A549 (cell line): ENCODE results near the gene PCBP3. TPM values are rescaled to one million over a fixed set of nuclear protein-coding genes. Genes with fewer than 3 reads are reported as not detected.

Experiments used
- ATAC-seq, 2 experiments: fragments of 200-7000 bp in 1 of 2; fragments of >200 bp in 1 of 2; cut with Nextera tagmentation in 1 of 2; cut with Tn5 transposase in 1 of 2; 3 replicates each; pipeline versions ENCODE4 v1.8.0 to v1.9.1; 2018 to 2020; ENCODE audit warnings: mild to moderate bottlenecking in 1 of 2, moderate library complexity in 1 of 2
- CTCF ChIA-PET: fragments of 300-600 bp; sonication (Branson Sonifier 250); formaldehyde crosslinking; extraction: SDS; loops from one replicate; lab custom pipeline; 2021; ENCODE audit warnings: antibody characterized with exemption, inconsistent platforms; lab: Yijun Ruan, JAX
- POLR2A ChIA-PET: fragments of 350-600 bp; formaldehyde crosslinking; extraction: SDS; loops from one replicate; lab custom pipeline; 2021; ENCODE audit warnings: antibody characterized with exemption, inconsistent platforms; lab: Yijun Ruan, JAX
- DNase-seq, 2 experiments: peaks; one replicate each; pipeline versions ENCODE4 v3.0.0 to v3.0.0-alpha.2; 2011 to 2016; ENCODE audit warnings: low read depth in 1 of 2, low spot score in 1 of 2
- FAIRE-seq: peaks from 2 replicates; lab custom pipeline; 2011; peaks lifted over from hg19 to GRCh38; lab: Jason Lieb, UNC
- H3K27ac ChIP-seq, 2 experiments: fragments of >200 bp; sonication (Bioruptor Twin); formaldehyde crosslinking; 3 replicates each; pipeline ENCODE4 v1.5.1; 2016 to 2017
- H3K4me1 ChIP-seq: fragments of >200 bp; sonication (Bioruptor Twin); formaldehyde crosslinking; 3 replicates; pipeline ENCODE4 v1.6.1; 2016
- H3K4me2 ChIP-seq: fragments of >200 bp; sonication (Bioruptor Twin); formaldehyde crosslinking; 3 replicates; pipeline ENCODE4 v1.6.1; 2016
- H3K4me3 ChIP-seq: fragments of >200 bp; sonication (Bioruptor Twin); formaldehyde crosslinking; 3 replicates; pipeline ENCODE4 v1.5.1; 2016
- H3K9me3 ChIP-seq: fragments of >200 bp; sonication (Bioruptor Twin); formaldehyde crosslinking; 3 replicates; pipeline ENCODE4 v1.6.1; 2016
- CBX8 ChIP-seq: fragments of 200-600 bp; sonication (generic); IDR thresholded peaks from 2 replicates; pipeline ENCODE4 v1.6.1; 2016
- CEBPB ChIP-seq, 2 experiments: fragments of >200 bp in 1 of 2; sonication (Bioruptor Twin) in 1 of 2; formaldehyde crosslinking in 1 of 2; IDR thresholded peaks; 2 replicates each; pipeline ENCODE4 v1.6.1; 2012 to 2016
- EHF ChIP-seq: fragments of 250-450 bp; sonication (Bioruptor Pico); IDR thresholded peaks from 2 replicates; pipeline ENCODE4 v1.5.0; 2020; ENCODE audit warnings: mild to moderate bottlenecking
- EHMT2 ChIP-seq: fragments of 200-600 bp; sonication (generic); IDR thresholded peaks from 2 replicates; pipeline ENCODE4 v1.6.1; 2016; ENCODE audit warnings: antibody characterized with exemption, low read depth, mild to moderate bottlenecking, moderate library complexity
- ESRRA ChIP-seq: fragments of 150-350 bp; IDR thresholded peaks from 2 replicates; pipeline ENCODE4 v1.6.1; 2014; ENCODE audit warnings: mild to moderate bottlenecking, low read length, borderline replicate concordance
- FOSL2 ChIP-seq, 2 experiments: fragments of 450-650 bp in 1 of 2; fragments of >200 bp in 1 of 2; sonication (Bioruptor Twin) in 1 of 2; formaldehyde crosslinking; IDR thresholded peaks; 2 replicates each; pipeline versions ENCODE4 v1.5.0 to v1.6.1; 2016 to 2020; ENCODE audit warnings: mild to moderate bottlenecking in 1 of 2, moderate library complexity in 1 of 2
- GATA3 ChIP-seq: IDR thresholded peaks from 2 replicates; pipeline ENCODE4 v1.6.1; 2012; ENCODE audit warnings: borderline replicate concordance
- HDAC2 ChIP-seq: fragments of 200-600 bp; sonication (generic); IDR thresholded peaks from 2 replicates; pipeline ENCODE4 v1.6.1; 2016
- HEYL ChIP-seq: fragments of 250-450 bp; sonication (Bioruptor Pico); IDR thresholded peaks from 2 replicates; pipeline ENCODE4 v1.8.0; 2021; ENCODE audit warnings: mild to moderate bottlenecking, moderate library complexity
- HOXA7 ChIP-seq: fragments of 250-450 bp; sonication (Bioruptor Pico); IDR thresholded peaks from 2 replicates; pipeline ENCODE4 v1.5.0; 2020; ENCODE audit warnings: mild to moderate bottlenecking, moderate library complexity
- JUNB ChIP-seq: fragments of >200 bp; sonication (Bioruptor Twin); formaldehyde crosslinking; IDR thresholded peaks from 2 replicates; pipeline ENCODE4 v1.6.1; 2016
- KDM5A ChIP-seq: fragments of 200-600 bp; sonication (generic); IDR thresholded peaks from 2 replicates; pipeline ENCODE4 v1.6.1; 2016; ENCODE audit warnings: antibody characterized with exemption, mild to moderate bottlenecking
- MYC ChIP-seq: IDR thresholded peaks from 2 replicates; pipeline ENCODE4 v1.6.1; 2012; ENCODE audit warnings: mild to moderate bottlenecking, inconsistent platforms, low read length, improper control_type of control experiment, borderline replicate concordance
- NR3C1 ChIP-seq: fragments of >200 bp; sonication (Bioruptor Twin); formaldehyde crosslinking; IDR thresholded peaks from 3 replicates; pipeline ENCODE4 v1.6.1; 2017
- POLR2A ChIP-seq: IDR thresholded peaks from 2 replicates; pipeline ENCODE4 v1.6.1; 2012; ENCODE audit warnings: mild to moderate bottlenecking, low read length
- RARB ChIP-seq: fragments of 250-450 bp; sonication (Bioruptor Pico); IDR thresholded peaks from 2 replicates; pipeline ENCODE4 v1.8.0; 2021; ENCODE audit warnings: mild to moderate bottlenecking, moderate library complexity
- RNF2 ChIP-seq: fragments of 200-600 bp; sonication (generic); IDR thresholded peaks from 2 replicates; pipeline ENCODE4 v1.6.1; 2016; ENCODE audit warnings: low read depth, mild to moderate bottlenecking, antibody characterized with exemption, moderate library complexity, borderline replicate concordance
- TFCP2L1 ChIP-seq: fragments of 250-450 bp; sonication (Bioruptor Pico); IDR thresholded peaks from 2 replicates; pipeline ENCODE4 v1.5.0; 2021; ENCODE audit warnings: mild to moderate bottlenecking
- WGBS: methylation state at CpG from one replicate; pipeline ENCODE4 v1.1.6; 2017; ENCODE audit errors: missing lambda C conversion rate; 5-methylcytosine and 5-hydroxymethylcytosine counted together
- polyA plus RNA-seq, 4 experiments: library from polyadenylated mRNA; depleted of rRNA in 3 of 4; stranded (reverse); fragments of >200 nt; fragmentation: RNase III in 1 of 4; extraction: RNeasy Plus Mini Kit Qiagen cat#74134 plus additional on column Dnase treatment in 1 of 4; gene quantifications; 2 replicates in 3 of 4; 3 replicates in 1 of 4; pipeline ENCODE4 v1.2.3, GENCODE V29; 2011 to 2017
- TF ChIP-seq, protein P1 (sequence below): IDR thresholded peaks from 2 replicates; pipeline ENCODE4 v1.6.1; 2012
- TF ChIP-seq, protein P2 (sequence below): fragments of >200 bp; sonication (Bioruptor Twin); formaldehyde crosslinking; IDR thresholded peaks from 3 replicates; pipeline ENCODE4 v1.6.1; 2016
- TF ChIP-seq, protein P3 (sequence below): fragments of 150-350 bp; IDR thresholded peaks from 2 replicates; pipeline ENCODE4 v1.6.1; 2014; ENCODE audit warnings: low read depth, mild to moderate bottlenecking, low read length
- TF ChIP-seq, protein P4 (sequence below): fragments of 450-650 bp; IDR thresholded peaks from 2 replicates; pipeline ENCODE4 v1.6.1; 2014; ENCODE audit warnings: antibody characterized with exemption

PCBP3 gene
- polyA plus RNA-seq, 2 of the 4 experiments (the other 2 are of a cell fraction), result 0.30 to 0.34 TPM

DNA sequence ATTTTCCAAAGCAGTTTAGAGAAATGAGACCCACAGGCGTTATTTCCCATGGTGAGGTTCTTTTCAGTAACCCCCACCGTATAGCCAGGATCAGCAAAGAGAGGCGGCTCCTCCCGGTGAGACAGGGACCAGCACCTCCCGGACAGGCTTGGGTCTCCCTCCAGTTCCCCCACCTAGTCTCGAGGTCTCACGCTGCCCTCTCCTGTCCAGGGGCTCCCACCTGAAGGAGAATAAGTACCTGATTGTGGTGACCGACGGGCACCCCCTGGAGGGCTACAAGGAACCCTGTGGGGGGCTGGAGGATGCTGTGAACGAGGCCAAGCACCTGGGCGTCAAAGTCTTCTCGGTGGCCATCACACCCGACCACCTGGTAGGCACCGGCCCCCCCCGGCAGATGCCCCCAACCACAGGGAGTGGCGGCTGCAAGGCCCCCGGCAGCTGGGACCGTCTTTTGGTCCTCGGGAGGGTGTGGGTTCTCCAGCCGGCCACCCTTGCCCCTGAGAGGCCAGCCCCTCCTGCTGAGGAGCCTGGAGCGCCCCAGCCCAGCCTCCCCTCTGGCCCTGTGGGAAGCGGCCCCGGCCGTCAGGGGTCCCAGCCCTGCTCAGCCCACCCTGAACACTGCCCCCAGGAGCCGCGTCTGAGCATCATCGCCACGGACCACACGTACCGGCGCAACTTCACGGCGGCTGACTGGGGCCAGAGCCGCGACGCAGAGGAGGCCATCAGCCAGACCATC is 343.0 kb downstream of the PCBP3 start (continued):
- TF ChIP-seq HEYL (CRISPR knock-in tag), result no peak

DNA sequence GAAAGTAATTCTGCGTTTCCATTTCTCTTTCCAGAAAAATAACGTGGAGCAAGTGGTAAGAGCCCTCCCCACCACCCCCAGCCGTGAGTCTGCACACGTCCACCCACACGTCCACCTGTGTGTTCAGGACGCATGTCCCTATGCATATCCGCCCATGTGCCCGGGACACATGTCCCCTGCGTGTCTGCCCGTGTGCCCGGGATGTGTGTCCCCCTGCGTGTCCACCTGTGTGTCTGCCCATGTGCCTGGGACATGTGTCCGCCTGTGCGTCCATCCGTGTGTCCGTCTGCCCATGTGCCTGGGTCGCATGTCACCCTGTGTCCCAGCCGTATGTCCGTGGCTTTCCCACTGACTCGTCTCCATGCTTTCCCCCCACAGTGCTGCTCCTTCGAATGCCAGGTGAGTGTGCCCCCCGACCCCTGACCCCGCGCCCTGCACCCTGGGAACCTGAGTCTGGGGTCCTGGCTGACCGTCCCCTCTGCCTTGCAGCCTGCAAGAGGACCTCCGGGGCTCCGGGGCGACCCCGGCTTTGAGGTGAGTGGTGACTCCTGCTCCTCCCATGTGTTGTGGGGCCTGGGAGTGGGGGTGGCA is 343.7 kb downstream of the PCBP3 start:
- TF ChIP-seq JUNB, result no peak
- no peak for TF ChIP-seq CEBPB (IDR thresholded peaks at IDR 0.05)
- TF ChIP-seq RARB, result no peak
- TF ChIP-seq HOXA7 (CRISPR knock-in tag), result no peak
- TF ChIP-seq MYC, result no peak
- TF ChIP-seq CBX8, result no peak
- TF ChIP-seq NR3C1, result no peak
- no peak for TF ChIP-seq TFCP2L1
- no peak for TF ChIP-seq GATA3
- TF ChIP-seq, protein P1, sequence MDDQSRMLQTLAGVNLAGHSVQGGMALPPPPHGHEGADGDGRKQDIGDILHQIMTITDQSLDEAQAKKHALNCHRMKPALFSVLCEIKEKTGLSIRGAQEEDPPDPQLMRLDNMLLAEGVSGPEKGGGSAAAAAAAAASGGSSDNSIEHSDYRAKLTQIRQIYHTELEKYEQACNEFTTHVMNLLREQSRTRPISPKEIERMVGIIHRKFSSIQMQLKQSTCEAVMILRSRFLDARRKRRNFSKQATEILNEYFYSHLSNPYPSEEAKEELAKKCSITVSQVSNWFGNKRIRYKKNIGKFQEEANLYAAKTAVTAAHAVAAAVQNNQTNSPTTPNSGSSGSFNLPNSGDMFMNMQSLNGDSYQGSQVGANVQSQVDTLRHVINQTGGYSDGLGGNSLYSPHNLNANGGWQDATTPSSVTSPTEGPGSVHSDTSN, result no peak
- TF ChIP-seq, protein P2, sequence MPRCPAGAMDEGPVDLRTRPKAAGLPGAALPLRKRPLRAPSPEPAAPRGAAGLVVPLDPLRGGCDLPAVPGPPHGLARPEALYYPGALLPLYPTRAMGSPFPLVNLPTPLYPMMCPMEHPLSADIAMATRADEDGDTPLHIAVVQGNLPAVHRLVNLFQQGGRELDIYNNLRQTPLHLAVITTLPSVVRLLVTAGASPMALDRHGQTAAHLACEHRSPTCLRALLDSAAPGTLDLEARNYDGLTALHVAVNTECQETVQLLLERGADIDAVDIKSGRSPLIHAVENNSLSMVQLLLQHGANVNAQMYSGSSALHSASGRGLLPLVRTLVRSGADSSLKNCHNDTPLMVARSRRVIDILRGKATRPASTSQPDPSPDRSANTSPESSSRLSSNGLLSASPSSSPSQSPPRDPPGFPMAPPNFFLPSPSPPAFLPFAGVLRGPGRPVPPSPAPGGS, result no peak
- TF ChIP-seq HDAC2, result no peak
- TF ChIP-seq, protein P3, sequence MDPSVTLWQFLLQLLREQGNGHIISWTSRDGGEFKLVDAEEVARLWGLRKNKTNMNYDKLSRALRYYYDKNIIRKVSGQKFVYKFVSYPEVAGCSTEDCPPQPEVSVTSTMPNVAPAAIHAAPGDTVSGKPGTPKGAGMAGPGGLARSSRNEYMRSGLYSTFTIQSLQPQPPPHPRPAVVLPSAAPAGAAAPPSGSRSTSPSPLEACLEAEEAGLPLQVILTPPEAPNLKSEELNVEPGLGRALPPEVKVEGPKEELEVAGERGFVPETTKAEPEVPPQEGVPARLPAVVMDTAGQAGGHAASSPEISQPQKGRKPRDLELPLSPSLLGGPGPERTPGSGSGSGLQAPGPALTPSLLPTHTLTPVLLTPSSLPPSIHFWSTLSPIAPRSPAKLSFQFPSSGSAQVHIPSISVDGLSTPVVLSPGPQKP, result no peak
- TF ChIP-seq FOSL2 (IDR thresholded peaks at IDR 0.05), result no peak
- no peak for TF ChIP-seq FOSL2 (CRISPR knock-in tag; IDR thresholded peaks at IDR 0.05)
- DNase-seq, result no peak
- H3K4me1 ChIP-seq, result no peaks in the 10 kb centered on the region
- ATAC-seq, result no peak
- FAIRE-seq, result no peak
- ChIA-PET POLR2A (no interaction called here), CTCF (no interaction called here)
- no peak overlapping the region for H3K4me3 ChIP-seq
- 91% methylated on average over 12 of the region's 29 CpGs for WGBS
- H3K9me3 ChIP-seq, result no peaks in the 10 kb centered on the region
- no peak overlapping the region for H3K27ac ChIP-seq
- no peak overlapping the region for H3K4me2 ChIP-seq

DNA sequence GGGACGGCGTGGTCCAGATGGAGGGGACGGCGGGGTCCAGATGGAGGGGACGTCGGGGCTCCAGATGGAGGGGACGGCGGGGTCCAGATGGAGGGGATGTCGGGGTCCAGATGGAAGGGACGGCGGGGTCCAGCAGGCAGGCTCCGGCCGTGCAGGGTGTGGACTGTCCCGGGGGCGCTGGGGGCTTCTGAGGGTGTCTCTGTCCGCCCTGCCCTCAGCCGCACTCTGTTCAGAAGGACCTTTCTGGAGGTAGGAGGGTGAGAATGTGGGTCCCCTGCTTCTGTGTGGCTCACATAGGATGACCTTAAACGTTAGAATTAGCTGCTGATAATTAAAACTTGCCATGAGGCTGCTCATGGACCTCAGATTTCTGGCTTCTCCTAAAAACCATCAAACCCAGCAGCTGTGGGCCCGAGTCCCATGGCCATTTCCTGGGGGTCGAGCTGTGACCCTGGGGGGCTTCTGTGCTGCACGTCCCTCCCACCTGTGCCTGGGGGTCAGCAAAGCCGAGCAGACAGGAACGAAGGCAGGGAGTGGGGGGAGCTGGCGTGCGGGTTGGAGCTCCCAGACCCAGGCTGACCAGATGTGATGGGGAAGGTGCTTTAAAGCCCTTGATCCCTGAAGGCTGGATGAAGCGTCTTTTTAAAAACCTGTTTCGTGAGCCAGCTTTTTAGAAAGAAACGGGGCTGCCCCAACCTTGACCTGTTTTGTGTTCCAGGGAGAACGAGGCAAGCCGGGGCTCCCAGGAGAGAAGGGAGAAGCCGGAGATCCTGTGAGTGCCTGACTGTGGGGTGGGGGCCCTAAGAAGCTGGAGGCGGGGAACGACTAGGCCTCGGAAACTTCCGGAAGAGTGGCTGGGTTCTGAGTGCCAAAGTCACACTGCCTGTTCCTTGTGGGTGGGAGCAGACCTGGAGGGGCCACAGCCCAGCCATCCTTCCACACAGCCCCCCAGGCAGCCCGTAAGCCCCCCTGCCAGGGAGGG is 345.1 kb downstream of the PCBP3 start:
- H3K27ac ChIP-seq, result no peak overlapping the region
- CTCF ChIA-PET, result interaction anchor here (0.5 kb wide), 1 partner anchor 387 kb away, joined by 4 read pairs; no protein-coding TSS in a partner anchor
- no peak for ATAC-seq
- no peak for FAIRE-seq
- H3K4me2 ChIP-seq, result no peak overlapping the region
- POLR2A ChIA-PET, result no interaction called here
- H3K4me3 ChIP-seq, result no peak overlapping the region
- 75% methylated on average over 22 of the region's 36 CpGs for WGBS
- TF ChIP-seq ESRRA (no peak), RNF2 (no peak), POLR2A (no peak), NR3C1 (no peak), TFCP2L1 (no peak), EHF (CRISPR knock-in tag) (no peak), KDM5A (no peak), EHMT2 (no peak), MYC (no peak)
- TF ChIP-seq, protein P4, sequence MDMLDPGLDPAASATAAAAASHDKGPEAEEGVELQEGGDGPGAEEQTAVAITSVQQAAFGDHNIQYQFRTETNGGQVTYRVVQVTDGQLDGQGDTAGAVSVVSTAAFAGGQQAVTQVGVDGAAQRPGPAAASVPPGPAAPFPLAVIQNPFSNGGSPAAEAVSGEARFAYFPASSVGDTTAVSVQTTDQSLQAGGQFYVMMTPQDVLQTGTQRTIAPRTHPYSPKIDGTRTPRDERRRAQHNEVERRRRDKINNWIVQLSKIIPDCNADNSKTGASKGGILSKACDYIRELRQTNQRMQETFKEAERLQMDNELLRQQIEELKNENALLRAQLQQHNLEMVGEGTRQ, result no peak
- H3K4me1 ChIP-seq, result no peaks in the 10 kb centered on the region
- DNase-seq, result no peak
- no peaks in the 10 kb centered on the region for H3K9me3 ChIP-seq
